Hematopoietic multipotent progenitor cell treated with erythropoietin and hydrocortisone succinate and interleukin-3 and kit ligand, for 6 days (in vitro differentiated cells): ENCODE data around the gene HSD11B1.

ENCODE experiments used
- DNase-seq: peaks from one replicate; pipeline ENCODE4 v3.0.0-alpha.2; 2015

The HSD11B1 gene

GRCh38 chr1:209728466-209728865 is 23.8 kb downstream of the HSD11B1 start:
- no peak for DNase-seq

GRCh38 chr1:209729436-209729835 is 24.8 kb downstream of the HSD11B1 start:
- DNase-seq = no peak

DNA sequence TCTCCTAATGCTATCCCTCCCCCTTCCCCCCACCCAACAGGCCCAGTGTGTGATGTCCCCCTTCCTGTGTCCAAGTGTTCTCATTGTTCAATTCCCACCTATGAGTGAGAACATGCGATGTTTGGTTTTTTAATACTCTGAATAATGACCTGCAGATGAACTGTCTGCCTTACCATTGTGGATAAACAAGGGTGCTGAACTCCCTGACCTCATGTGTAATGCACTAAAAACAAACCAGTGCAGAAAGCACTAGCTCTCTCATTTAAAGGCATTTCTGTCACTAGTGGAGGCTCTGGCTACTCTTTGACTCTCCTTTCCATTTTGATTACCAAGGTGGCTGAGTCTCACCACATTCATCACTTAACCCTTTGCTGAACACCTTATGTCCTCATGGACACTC is 28.1 kb downstream of the HSD11B1 start:
- no peak for DNase-seq

DNA sequence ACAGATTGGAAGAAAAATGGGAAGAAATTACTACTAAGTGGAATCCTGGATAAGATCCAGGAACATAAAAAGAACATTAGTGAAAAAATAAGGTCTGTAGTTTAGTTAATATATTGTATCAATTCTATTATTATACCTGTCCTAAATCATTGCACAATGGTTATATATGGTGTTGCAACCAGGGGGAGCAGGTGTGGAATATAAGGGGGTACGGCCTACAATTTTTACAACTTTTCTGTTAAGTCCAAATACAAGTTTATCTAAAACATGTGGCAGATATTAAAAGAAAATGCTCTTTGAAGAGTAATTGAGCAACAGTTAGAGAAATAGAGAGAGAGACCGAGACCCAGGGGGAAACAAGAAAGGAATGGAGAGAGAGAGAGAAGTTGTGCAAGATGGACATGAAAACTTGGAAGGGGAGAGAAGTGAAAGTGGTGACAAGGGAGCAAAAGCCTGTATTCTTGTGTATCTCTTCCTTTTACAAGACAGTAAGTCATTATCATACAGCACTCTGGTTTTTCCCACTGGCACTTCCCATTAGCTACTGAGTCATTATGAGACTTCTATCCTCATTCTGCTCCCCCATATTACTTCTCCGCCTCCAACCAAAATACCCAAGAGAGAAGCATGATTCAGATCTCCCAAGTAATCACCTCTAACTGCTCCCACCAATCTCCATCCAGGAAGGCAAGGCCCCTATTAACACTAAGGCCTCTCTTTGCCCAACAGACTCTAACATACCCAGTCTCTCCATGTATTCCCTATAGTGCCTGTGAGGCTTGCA is 29.0 kb downstream of the HSD11B1 start:
- DNase-seq = no peak

GRCh38 chr1:209736490-209737117 is 32.0 kb downstream of the HSD11B1 start:
- no peak for DNase-seq

DNA sequence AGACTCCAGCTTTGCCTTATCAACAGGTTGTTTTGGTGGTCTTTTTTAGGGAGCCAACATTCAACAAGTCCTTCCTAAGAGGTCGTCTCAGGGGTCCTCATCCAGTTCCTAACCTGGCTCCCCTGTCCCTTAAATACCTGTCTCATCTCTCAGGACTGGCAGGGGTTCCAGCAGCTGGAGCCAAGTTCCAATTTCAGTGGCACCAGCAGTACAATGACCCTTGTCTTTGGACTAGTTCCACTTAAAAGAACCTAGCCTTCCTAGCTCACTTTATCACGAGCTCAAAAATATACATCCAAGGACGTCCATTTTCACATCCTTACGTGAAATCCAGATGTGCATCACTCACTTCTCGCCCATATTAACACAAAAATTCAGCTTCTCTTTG is 32.5 kb downstream of the HSD11B1 start:
- no peak for DNase-seq

DNA sequence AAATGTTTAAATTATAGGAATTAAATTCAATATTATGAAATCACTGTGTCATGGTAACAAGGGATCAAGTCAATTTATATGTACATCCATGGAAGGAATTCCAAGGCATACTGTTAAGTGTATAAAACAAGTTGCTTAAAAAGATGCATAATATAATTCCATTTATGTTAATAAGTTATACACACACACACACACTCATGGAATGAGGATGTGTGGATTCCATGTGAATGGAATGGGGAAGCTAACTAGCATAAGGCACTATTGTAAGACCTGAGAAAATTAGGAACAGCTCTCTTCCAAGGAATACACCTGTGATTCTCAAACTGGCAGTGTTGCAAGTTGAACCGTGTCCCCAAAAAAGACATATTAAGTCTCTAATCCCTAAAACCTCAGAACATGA is 33.6 kb downstream of the HSD11B1 start:
- no peak for DNase-seq

DNA sequence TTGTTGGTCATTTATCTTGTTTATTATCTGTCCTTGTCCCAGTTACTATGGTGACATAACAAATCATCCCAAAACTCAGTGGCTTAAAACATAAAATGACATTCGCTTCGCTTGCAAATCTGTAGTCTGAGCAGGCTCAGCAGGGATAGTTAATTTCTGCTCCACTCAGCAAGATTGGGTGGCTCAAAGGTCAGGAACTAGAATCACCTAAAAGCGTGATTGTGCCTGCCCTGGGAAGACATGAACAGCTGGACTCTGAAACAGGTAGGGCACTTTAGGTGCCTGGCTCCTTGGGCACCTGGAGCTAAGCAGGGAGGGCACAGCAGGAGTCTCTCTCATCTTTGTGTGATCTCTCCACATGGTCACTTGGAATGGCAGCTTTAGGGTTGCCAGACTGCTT is 36.5 kb downstream of the HSD11B1 start:
- no peak for DNase-seq

- DNase-seq = no peak
Observed at GRCh38 chr1:209741889-209742288, 37.2 kb downstream of the HSD11B1 start.

DNA sequence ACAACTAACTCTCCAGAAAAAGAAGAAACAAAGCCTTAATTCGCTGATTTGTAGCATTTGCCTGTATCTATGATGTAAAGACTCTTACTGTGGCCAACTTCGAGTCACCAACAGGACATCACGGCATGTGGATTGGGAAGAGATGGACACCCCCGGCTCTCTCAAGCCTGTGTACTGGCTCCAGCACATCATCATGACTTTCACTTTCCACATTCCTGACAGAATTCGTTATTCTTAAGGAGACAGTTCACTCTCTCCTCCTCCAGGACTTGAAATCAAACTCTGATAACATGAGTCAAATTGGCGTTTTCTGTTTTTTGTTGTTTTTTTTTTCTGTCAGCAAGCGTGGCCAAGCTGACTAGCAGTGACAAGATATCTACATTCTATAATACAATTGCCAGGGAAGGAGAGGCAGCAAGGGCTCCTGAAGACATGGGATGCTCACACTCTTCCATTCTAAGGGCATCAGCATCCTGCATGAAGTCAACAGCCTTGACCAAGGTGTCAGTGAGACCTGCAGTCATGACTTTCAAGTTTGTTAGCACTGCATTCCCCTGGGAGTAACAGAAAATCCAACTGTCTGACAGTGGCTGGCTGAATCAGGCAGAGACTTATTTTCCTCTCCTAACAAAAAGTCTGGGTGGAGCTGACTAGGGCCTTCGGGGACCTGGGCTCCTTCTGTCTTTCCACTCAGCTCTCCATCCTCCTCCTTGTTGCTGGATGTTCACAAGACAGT is 37.9 kb downstream of the HSD11B1 start:
- DNase-seq = no peak

- no peak for DNase-seq
Observed at GRCh38 chr1:209743145-209743482, 38.5 kb downstream of the HSD11B1 start.

GRCh38 chr1:209746451-209747165 is 42.0 kb downstream of the HSD11B1 start:
- peak; percentile 76 for DNase-seq

GRCh38 chr1:209747580-209748262 is 43.1 kb downstream of the HSD11B1 start:
- DNase-seq = peak; percentile 97

DNA sequence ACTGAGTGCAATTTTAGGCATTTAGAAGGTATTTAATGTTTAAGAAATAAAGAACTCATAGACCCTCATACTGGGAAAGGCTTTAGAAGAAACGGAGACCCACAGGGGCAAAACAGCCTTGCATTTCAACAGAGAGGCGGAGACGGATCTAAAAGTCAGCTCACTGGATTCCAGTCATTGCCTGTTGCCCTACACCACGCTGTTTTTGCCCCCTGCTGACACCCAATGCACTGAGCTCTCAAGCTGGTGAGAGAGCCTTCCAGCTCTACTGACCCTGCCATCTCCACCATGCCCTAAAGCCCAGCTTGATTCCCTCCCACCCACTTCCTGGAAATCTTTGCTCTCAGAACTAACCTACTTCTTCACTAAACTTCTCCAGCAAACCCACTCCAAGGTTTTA is 44.0 kb downstream of the HSD11B1 start:
- DNase-seq = no peak

- DNase-seq = no peak
Observed at GRCh38 chr1:209749205-209749604, 44.6 kb downstream of the HSD11B1 start.

DNA sequence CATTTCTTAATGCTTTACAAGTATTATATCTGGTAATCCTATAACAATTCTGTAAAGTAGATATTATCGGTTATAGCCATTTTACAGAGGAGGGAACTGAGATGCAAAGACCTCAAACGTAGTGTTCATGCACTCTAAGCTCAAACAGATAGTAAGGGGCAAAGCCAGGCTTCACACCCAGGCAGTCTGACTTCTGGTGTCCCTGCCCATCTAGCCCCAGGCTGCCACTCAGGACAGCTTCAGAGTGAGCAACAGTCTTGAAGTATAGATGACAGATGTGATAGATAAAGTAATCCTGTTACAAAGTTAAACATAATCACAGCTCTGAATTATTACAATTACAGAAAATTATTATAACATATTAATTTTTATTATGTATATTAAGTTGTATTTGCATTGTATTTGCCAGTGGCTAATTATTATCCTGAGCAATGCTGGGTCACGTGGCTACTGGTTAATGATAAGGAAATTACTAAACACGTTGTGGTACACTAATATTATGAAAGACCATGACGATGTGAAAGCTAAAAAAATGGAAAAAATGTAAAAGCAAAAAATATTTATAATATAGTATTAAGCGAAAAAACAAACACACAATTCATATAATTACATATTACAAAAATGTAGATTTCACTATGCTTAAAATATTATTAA is 45.2 kb downstream of the HSD11B1 start:
- peak; percentile 59 for DNase-seq

DNA sequence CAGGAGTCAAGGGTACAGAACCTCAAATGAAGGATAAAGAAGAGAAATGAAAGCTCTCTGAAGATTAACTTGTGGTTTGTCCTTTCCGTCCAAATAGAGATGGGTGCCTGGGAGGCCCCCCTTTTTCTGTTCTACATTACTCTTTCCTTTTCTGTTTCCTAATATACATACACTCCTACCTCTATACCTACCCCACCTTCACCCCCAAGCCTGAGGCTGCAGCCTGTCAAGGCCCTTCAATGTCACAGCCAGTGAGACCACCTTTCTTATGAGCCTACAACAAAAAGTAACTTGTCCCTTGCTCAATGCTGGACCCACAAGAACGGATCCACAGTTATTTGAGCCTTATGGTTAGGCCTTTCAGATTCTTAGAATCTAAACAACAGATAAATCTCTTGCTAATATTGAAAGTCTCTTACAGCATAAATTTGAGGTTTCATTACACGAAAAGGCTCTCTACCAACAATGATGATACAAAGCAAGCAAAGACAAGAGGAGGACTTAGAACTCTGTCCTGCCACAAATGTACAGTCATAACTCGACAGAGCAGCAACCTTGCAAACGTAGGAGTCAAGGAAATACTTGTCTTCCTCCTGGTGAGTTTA is 47.1 kb downstream of the HSD11B1 start:
- DNase-seq = peak; percentile 33

DNA sequence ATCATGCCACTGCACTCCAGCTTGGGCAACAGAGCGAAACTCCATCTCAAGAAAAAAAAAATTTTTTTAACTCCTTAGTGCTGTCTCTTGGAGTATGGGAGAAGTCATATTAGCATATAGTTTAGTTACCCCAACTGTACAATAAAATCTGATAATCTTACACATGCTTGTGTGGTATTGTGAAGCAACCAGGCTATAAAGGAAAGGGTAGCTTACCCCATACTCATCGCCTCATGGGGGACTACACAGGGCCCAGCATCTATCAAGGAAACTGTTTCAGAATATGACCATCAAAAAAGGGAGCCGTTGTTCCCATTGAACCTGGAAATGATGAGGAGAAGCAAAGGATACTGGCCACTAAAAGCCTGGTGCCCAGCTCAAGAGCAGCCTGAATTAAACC is 48.2 kb downstream of the HSD11B1 start:
- DNase-seq = peak; percentile 51

DNA sequence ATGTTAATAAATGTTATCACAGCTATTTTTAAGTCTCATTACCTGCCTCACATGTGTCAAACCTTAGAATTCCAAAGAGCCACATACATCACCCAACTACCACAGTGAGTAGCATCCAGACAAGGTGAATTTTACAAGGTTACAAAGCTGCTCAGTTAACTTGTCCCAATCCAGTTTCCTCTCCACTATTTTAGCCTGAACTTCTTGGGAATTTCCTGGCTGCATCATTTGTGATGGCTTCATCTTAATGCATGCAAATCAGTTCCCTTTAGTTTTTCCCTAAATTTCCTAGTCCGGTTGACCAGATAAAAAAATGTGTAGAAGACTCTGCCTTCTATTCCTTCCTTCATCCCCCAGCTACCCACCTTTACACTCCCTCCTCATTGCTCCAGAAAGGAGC is 50.6 kb downstream of the HSD11B1 start:
- no peak for DNase-seq

DNA sequence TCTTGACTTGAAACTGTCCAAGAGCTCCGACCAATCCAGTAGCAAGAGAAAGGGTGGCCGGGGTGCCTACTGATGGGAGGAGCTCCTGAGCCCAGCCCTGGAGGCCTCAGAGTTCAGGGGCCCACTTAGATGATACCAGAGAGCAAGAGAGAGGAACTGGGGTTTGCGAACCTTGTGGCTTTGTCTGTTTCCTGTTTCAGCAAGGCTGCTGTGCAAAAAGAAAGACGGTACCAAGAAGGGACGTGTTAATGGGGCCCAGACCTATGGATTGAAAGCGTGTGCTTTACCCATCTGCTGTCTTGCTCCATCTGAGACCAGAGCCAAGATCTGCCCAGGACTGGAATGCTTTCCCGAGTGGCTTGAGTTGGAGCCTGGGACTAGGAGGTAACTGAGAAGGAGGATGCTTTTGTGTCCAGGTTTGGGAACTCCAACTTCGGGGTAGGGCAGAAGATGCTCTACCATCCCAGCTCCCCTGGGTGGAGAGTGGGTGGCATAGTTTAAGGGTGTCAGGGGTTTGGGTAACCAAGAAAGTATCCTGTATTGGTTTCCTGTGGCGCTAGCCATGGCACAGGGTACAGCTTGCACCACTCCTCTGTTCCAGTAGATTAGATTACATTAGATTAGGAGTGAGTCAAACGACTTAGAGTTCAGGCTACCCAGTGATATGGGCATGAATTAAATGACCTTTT is 51.4 kb downstream of the HSD11B1 start, which contains the start of gene TRAF3IP3:
Gene TRAF3IP3 (plus strand): TSS at position 128 of the 689 bp plus-strand sequence. CDS start 3,987 bp downstream, outside the sequence.
- DNase-seq = peak; percentile 92
